Liver (tissue), 9 donors: ENCODE data around the gene EHD4. TPM values are rescaled to one million over a fixed set of nuclear protein-coding genes. Genes with fewer than 3 reads are reported as not detected.

Source experiments
- DNase-seq: peaks from one replicate; pipeline ENCODE4 v3.0.0-alpha.2; 2017; ENCODE audit warnings: low spot score
- H3K27ac ChIP-seq, 2 donors: one replicate each; pipeline ENCODE4 v1.7.0; 2013; ENCODE audit warnings: inconsistent platforms in 2 of 2, low read length in 2 of 2, control low read depth in 1 of 2, low read depth in 1 of 2, mild to moderate bottlenecking in 1 of 2
- H3K27me3 ChIP-seq, 4 donors: one replicate each; pipeline versions ENCODE4 v1.6.1 to v1.7.0; 2013; ENCODE audit warnings: low read length in 3 of 4, inconsistent platforms in 1 of 4, mild to moderate bottlenecking in 1 of 4, moderate library complexity in 1 of 4; ENCODE audit not compliant: control insufficient read depth in 4 of 4, insufficient read depth in 4 of 4
- H3K36me3 ChIP-seq, 4 donors: one replicate each; pipeline versions ENCODE4 v1.6.1 to v1.7.0; 2013; ENCODE audit warnings: low read length in 3 of 4, mild to moderate bottlenecking in 3 of 4, low read depth in 1 of 4, moderate library complexity in 1 of 4; ENCODE audit not compliant: control insufficient read depth in 4 of 4, insufficient read depth in 3 of 4
- H3K4me1 ChIP-seq, 4 donors: one replicate each; pipeline versions ENCODE4 v1.6.1 to v1.7.0; 2013; ENCODE audit warnings: low read length in 3 of 4, mild to moderate bottlenecking in 3 of 4, moderate library complexity in 1 of 4; ENCODE audit not compliant: control insufficient read depth in 4 of 4, insufficient read depth in 4 of 4
- H3K4me3 ChIP-seq, 3 donors: one replicate each; pipeline versions ENCODE4 v1.6.1 to v1.7.0; 2013; ENCODE audit warnings: low read length in 3 of 3, control low read depth in 1 of 3, low read depth in 1 of 3, mild to moderate bottlenecking in 1 of 3
- H3K9ac ChIP-seq, 2 donors: one replicate each; pipeline ENCODE4 v1.7.0; 2013; ENCODE audit warnings: low read length in 2 of 2, mild to moderate bottlenecking in 2 of 2, moderate library complexity in 2 of 2, control low read depth in 1 of 2, low read depth in 1 of 2
- H3K9me3 ChIP-seq, 4 donors: one replicate each; pipeline versions ENCODE4 v1.6.1 to v1.7.0; 2013; ENCODE audit warnings: low read length in 3 of 4; ENCODE audit not compliant: control insufficient read depth in 4 of 4
- ATF3 ChIP-seq: IDR thresholded peaks from 2 replicates; pipeline ENCODE4 v1.6.1; 2016; ENCODE audit warnings: antibody characterized with exemption
- CTCF ChIP-seq: fragments of 150-350 bp; IDR thresholded peaks from 2 replicates; pipeline ENCODE4 v1.5.1; 2017; ENCODE audit warnings: improper control_type of control experiment, low read depth, low read length; ENCODE audit not compliant: missing input control
- EGR1 ChIP-seq, 2 donors: IDR thresholded peaks; 2 replicates each; pipeline ENCODE4 v1.6.1; 2016 to 2018; ENCODE audit warnings: antibody characterized with exemption in 2 of 2, low read depth in 2 of 2
- FOXA1 ChIP-seq: IDR thresholded peaks from 2 replicates; pipeline ENCODE4 v1.6.1; 2016; ENCODE audit warnings: antibody characterized with exemption
- FOXA2 ChIP-seq: IDR thresholded peaks from 2 replicates; pipeline ENCODE4 v1.6.1; 2016; ENCODE audit warnings: antibody characterized with exemption
- HNF4A ChIP-seq, 2 donors: conservative IDR thresholded peaks; 2 replicates each; pipeline ENCODE4 v1.6.1; 2016; ENCODE audit warnings: antibody characterized with exemption in 2 of 2, mild to moderate bottlenecking in 2 of 2
- HNF4G ChIP-seq: IDR thresholded peaks from 2 replicates; pipeline ENCODE4 v1.6.1; 2016; ENCODE audit warnings: antibody characterized with exemption
- JUND ChIP-seq, 2 donors: IDR thresholded peaks; 2 replicates each; pipeline ENCODE4 v1.6.1; 2016; ENCODE audit warnings: antibody characterized with exemption in 2 of 2
- MAX ChIP-seq: IDR thresholded peaks from 2 replicates; pipeline ENCODE4 v1.6.1; 2016; ENCODE audit warnings: antibody characterized with exemption
- NR2F2 ChIP-seq: IDR thresholded peaks from 2 replicates; pipeline ENCODE4 v1.6.1; 2016; ENCODE audit warnings: antibody characterized with exemption
- RAD21 ChIP-seq, 2 donors: IDR thresholded peaks; 2 replicates each; pipeline ENCODE4 v1.6.1; 2016; ENCODE audit warnings: antibody characterized with exemption in 2 of 2, mild to moderate bottlenecking in 2 of 2
- REST ChIP-seq: IDR thresholded peaks from 2 replicates; pipeline ENCODE4 v1.6.1; 2016; ENCODE audit warnings: antibody characterized with exemption, mild to moderate bottlenecking
- SP1 ChIP-seq: IDR thresholded peaks from 2 replicates; pipeline ENCODE4 v1.6.1; 2018; ENCODE audit warnings: antibody characterized with exemption, mild to moderate bottlenecking
- TAF1 ChIP-seq: conservative IDR thresholded peaks from 2 replicates; pipeline ENCODE4 v1.6.1; 2016; ENCODE audit warnings: antibody characterized with exemption, mild to moderate bottlenecking
- YY1 ChIP-seq: IDR thresholded peaks from 2 replicates; pipeline ENCODE4 v1.6.1; 2016; ENCODE audit warnings: antibody characterized with exemption, mild to moderate bottlenecking
- ZBTB33 ChIP-seq: IDR thresholded peaks from 2 replicates; pipeline ENCODE4 v1.6.1; 2016; ENCODE audit warnings: antibody characterized with exemption
- WGBS: extraction: QIAGEN DNeasy Blood & Tissue Kit; methylation state at CpG from one replicate; pipeline ENCODE4 v1.1.7; 2013; 5-methylcytosine and 5-hydroxymethylcytosine counted together
- polyA plus RNA-seq, 2 donors: library from polyadenylated mRNA; stranded (reverse) in 1 of 2; unstranded in 1 of 2; fragments of 200-250 nt in 1 of 2; fragments of >200 nt in 1 of 2; fragmentation: Nextera tagmentation in 1 of 2; extraction: Ambion mirVana in 1 of 2; gene quantifications; one replicate each; pipeline versions ENCODE4 v1.2.1 to v1.2.3, GENCODE V29; 2013 to 2015
- total RNA-seq, 2 donors: library from RNA; depleted of rRNA; stranded (reverse); fragments of >200 nt; gene quantifications; one replicate each; pipeline ENCODE4 v1.2.3, GENCODE V29; 2014
- donor health status: healthy.
- donor health status: healthy.
- donor health status: healthy.
- donor health status: healthy.
- donor health status: healthy.

EHD4 gene
- total and polyA plus RNA-seq, 4 donors = 3.3 to 10.0 (median 6.2) TPM

- no peak for DNase-seq
- 97% methylated on average over 10 of the region's 10 CpGs for WGBS
- Histone ChIP-seq H3K9ac (no peak overlapping the region), H3K4me1 (peaks cover 13 to 31% (median 22%) of the 10 kb centered on the region in 4 donors), H3K27me3 (no peaks in the 10 kb centered on the region), H3K9me3 (no peaks in the 10 kb centered on the region), H3K36me3 (no peaks in the 10 kb centered on the region), H3K27ac (no peak overlapping the region), H3K4me3 (no peak overlapping the region)
- no peak for TF ChIP-seq ATF3
- TF ChIP-seq FOXA2 = no peak
- TF ChIP-seq FOXA1 = no peak
- TF ChIP-seq YY1 = no peak
Measured at GRCh38 chr15:41887161-41887560, 85.2 kb downstream of the EHD4 start.

- Histone ChIP-seq H3K4me3 (no peak overlapping the region), H3K36me3 (no peaks in the 10 kb centered on the region), H3K9ac (no peak overlapping the region), H3K27ac (no peak overlapping the region), H3K9me3 (no peaks in the 10 kb centered on the region), H3K4me1 (peaks cover 16 to 30% (median 20%) of the 10 kb centered on the region in 4 donors), H3K27me3 (no peaks in the 10 kb centered on the region)
- DNase-seq = no peak
- no peak for TF ChIP-seq REST
- no peak for TF ChIP-seq TAF1
- no peak for TF ChIP-seq RAD21 (IDR thresholded peaks at IDR 0.05)
- TF ChIP-seq NR2F2 = no peak
- no peak for TF ChIP-seq SP1
- TF ChIP-seq EGR1 (IDR thresholded peaks at IDR 0.05; ENCODE audit: low read depth in 2 of 2) = no peak
- no peak for TF ChIP-seq YY1
- TF ChIP-seq ZBTB33 = no peak
- no peak for TF ChIP-seq HNF4A (conservative IDR thresholded peaks at IDR 0.05)
- no peak for TF ChIP-seq HNF4G
- no peak for TF ChIP-seq JUND (IDR thresholded peaks at IDR 0.05)
- TF ChIP-seq FOXA1 = no peak
- no peak for TF ChIP-seq CTCF
- TF ChIP-seq MAX = no peak
- 96% methylated on average over 7 of the region's 7 CpGs for WGBS
Measured at GRCh38 chr15:41886741-41887140, 85.6 kb downstream of the EHD4 start.
